G401 (cell line): ENCODE measurements around the gene ESRP2. TPM values are rescaled to one million over a fixed set of nuclear protein-coding genes. Genes with fewer than 3 reads are reported as not detected.

ENCODE experiments used
- DNase-seq: peaks from one replicate; pipeline ENCODE4 v3.0.0-alpha.2; 2015; ENCODE audit warnings: low spot score
- in situ Hi-C: cut with HindIII; loops from 2 replicates; pipeline ENCODE4 v1.10.0; 2016; ENCODE audit warnings: low sequenced_read_pairs, mixed read lengths
- total RNA-seq: library from RNA; depleted of rRNA; stranded (reverse); fragments of >200 nt; shearing (Covaris generic); gene quantifications from 2 replicates; pipeline ENCODE4 v1.2.3, GENCODE V29; 2014

The ESRP2 gene
- total RNA-seq, 1 experiment from 2014 or later = 0.10 TPM

DNA sequence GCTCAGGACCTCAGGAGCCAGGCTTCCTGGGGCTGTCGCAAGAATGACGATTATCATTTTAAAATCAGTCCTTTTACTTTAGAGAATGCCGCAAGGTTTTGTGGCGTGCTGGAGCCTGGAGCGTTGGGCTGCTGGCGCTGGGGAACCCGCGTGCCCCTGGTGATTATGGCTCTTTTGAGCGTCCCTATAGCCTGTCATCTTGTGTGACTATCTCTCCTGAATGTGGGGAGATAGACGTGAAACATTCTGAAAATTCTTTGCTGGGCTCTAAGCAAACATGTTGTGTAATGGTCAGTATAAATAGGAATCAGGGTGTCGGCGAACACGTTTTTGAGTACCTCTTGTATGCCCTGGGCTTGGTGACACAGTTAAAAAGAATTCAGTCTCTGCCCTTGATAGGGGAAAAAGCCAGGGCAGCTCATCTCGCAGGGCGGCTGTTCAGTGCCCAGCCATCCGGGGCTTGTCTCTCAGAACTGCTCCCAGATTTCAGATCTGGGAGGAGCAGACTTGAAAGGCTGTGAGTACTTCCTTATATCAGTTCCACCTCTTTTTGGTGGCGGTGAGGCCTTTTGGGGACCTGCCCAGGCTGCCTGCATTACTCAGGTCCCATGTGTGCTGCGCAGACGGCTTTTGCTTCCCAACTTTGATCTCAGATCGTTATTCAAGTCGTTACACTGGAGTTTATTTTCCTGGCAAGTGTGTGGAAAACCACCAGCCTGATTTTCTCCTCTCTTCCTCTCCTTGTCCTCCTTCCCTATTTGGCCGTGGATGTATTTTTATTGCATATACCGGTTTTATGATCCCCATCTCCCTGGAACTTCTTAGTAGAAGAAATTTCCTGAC is 29.4 kb upstream of the ESRP2 start:
- DNase-seq = peak; percentile 67
- in situ Hi-C loops = no loop called here

DNA sequence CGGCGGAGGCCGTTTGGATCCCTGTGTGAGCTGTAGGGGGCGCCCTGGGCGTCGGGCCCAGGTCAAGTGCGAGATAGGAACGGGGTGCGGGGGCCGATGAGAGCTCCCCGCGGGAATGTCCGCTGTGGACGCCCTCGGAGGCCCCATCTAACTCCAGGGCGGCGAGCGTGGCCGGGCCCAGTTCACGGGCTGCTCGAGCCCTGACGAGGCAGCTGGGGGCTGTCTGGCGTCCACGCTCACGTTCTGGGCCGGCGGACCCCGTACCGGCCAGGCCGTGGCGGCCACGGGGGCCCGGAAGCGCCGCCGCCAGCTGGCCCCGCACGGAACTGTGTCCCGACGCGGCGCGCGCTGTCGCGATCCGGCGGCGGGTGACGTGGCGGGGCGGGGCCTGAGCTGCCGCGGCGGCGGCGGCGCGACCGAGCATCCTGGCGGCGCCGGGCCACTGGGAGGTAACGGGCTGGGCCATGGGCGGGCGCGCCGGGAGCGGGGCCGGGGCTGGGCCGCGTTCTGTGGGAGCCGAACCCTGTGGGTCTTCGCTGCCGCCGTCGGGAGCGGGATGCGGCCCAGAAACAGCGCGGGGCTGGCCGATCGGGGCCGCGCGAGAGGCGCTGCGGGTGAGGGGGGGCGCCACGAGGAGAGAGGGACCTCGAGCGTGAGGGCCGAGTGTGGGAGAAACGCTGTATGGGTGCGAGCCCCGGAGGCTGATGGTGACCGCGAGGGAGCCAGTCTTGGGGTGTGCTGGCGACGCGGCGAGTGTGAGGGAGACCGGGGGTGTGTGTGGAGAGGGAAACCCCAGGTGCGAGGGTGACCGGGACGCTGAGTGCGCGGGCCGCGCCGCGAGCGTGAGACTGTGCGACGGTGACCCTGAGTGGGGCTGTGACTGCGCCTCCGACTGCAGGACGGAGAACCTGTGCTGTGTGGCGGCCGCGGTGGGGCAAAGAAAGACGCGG is 28.5 kb upstream of the ESRP2 start, which contains the start of gene SLC7A6:
Gene SLC7A6, plus strand, starts transcription at position 399 of the 950 bp plus-strand sequence. CDS start 10,201 bp downstream, outside the sequence.
- peak; percentile 57 for DNase-seq
- in situ Hi-C loops = no loop called here

DNA sequence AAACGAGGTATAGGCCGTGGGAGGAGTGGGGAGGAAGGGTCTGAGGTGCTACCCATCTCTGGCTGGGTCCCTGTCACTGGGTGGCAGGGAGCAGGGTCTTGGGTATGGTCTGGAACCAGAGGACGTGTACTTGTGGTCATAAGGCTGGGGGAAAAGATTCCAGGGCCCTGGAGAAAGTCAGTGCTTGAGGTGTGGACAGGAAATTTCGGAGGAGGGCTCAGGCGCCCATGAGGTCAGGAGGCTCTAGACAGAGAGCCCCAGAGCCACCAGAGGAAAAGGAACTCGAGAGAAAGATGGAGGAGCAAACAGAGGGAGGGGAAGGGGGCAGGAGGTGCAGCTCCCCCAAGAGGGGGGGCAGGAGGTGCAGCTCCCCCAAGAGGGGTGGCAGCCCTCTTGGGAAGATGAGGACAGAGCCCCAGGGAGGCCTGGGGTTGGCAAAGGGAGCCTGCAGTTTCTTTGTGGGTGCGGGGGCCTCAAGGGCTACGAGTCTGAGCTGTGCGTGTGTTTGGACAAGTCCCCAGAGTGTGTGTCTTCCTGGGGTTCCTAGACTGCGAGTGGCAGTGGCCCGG is 27.7 kb upstream of the ESRP2 start:
- in situ Hi-C loops = no loop called here
- DNase-seq = no peak

DNA sequence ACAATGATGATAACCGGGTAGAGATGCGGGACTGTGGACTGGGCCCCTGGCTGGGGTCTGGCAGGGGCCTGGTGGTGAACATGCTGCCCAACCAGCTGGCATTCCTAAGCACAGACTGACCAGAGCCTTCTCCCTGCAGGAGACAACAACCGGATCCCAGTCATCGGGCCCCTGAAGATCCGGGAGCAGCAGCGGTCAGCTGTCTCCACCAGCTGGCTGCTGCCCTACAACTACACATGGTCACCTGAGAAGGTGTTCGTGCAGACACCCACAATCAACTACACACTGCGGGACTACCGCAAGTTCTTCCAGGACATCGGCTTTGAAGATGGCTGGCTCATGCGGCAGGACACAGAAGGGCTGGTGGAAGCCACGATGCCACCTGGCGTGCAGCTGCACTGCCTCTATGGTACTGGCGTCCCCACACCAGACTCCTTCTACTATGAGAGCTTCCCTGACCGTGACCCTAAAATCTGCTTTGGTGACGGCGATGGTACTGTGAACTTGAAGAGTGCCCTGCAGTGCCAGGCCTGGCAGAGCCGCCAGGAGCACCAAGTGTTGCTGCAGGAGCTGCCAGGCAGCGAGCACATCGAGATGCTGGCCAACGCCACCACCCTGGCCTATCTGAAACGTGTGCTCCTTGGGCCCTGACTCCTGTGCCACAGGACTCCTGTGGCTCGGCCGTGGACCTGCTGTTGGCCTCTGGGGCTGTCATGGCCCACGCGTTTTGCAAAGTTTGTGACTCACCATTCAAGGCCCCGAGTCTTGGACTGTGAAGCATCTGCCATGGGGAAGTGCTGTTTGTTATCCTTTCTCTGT is 23.3 kb upstream of the ESRP2 start:
- in situ Hi-C loops = no loop called here
- peak; percentile 79 for DNase-seq

DNA sequence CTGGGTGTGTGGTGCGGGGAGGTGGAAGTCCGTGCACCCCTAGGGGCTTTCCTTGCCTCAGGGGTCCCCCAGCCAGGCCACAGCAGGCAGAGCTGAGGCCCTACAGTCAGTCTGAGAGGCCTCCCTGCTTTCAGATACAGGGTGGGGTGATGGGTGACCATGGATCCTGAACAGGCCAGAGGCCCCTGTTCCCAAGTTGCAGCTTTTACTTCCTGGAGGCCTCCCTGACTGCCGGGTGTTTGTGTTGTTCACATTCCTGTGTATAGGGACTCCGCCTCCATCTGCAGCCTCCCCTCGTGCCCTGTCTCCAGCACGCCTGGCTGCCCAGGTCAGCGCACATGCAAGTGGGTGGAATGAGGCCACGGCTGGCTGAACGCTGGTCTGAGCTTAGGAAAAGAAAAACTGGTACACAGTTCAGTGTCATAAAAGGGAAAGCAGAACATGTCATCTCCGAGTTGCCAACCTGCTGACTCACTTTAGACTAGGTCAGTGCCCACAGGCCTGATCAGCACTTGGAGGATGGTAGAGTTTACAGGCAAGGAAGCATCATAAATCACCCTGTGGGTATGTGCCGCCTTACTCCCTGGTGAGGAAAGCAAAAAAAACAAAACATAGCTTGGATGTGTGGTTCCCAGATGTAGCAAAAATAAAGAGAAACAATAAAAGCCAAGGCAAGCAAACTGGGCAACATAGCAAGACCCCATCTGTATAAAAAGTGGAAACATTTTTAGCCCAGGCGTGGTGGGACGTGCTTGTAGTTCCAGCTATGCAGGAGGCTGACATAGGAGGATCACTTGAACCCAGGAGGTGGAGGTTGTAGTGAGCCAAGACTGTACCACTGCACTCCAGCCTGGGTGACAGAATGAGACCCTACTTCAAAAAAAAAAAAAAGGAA is 22.2 kb upstream of the ESRP2 start:
- in situ Hi-C loops = no loop called here
- DNase-seq = no peak

DNA sequence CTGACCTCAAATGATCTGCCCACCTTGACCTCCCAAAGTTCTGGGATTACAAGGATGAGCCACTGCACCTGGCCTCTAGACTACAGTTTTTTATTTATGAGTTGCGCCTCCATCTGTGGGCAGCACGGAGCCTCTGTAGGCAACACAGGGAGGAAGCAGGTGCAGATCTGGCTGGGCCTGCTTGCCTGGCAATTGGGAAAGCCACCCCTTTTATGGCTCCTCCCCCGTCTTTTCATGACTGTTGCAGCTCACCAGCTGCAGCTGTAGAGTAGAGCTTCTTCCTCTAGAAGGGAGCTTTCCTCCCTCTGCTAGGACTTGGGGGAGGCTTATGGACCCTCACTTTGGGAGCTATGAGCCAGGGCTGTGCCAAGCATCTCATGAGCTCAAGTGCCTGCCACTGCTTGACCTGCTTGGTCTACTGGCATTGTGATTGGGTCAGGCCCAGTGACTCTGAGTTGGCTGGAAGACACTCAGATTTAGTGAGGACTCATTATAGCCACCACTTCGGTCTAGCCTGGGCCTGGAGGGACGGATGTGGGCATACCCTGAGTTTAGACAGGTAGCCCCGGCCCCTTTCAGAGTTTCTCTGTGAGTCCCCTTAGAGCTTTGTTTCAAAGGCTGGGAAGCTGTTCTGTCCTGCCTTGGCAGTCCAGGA is 21.5 kb upstream of the ESRP2 start:
- DNase-seq = no peak
- in situ Hi-C loops = no loop called here

DNA sequence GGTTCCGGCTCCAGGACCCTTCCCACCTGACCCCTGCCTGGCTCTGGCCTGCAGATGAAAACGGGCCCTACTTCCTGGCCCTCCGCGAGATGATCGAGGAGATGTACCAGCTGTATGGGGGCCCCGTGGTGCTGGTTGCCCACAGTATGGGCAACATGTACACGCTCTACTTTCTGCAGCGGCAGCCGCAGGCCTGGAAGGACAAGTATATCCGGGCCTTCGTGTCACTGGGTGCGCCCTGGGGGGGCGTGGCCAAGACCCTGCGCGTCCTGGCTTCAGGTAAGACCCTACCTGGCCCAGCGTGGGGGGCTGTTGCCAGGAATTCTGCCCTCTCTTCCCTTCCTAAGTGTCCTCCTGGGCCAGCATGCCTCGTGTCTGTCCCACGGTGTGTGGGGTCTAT is 19.8 kb upstream of the ESRP2 start:
- in situ Hi-C loops = no loop called here
- no peak for DNase-seq

DNA sequence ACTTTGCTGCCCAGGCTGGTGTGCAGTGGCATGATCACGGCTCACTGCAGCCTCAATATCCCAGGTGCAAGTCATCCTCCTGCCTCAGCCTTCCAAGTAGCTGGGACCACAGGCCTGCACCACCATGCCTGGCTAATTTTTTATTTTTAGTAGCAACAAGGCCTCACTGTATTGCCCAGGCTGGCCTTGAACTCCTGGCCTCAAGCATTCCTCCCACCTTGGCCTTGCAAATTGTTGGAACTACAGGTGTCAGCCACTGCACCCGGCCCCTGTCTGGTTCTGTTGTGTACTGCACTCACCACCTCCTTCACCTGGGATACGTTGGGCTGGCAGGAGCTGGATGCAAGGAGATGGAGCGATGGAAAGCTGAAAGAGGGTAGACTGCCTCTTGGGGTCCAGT is 17.8 kb upstream of the ESRP2 start:
- no peak for DNase-seq
- in situ Hi-C loops = no loop called here

DNA sequence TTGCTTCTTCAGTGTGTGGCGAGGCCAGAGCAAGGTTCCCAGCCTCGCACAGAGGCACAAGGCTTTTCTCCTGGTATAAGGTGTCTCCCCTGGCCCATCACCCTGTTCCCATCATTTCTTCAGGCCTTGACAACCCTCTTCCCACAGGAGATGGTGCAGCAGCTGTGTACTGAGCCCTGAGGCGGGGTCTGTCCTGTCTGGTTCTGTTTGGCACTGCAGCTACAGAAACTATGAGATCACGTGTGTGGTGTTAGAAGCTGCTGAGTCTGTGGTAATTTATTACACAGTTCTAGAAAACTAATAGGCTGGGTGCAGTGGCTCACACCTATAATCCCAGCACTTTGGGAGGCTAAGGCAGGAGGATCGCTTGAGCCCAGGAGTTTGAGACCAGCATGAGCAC is 16.5 kb upstream of the ESRP2 start:
- no peak for DNase-seq
- in situ Hi-C loops = no loop called here

DNA sequence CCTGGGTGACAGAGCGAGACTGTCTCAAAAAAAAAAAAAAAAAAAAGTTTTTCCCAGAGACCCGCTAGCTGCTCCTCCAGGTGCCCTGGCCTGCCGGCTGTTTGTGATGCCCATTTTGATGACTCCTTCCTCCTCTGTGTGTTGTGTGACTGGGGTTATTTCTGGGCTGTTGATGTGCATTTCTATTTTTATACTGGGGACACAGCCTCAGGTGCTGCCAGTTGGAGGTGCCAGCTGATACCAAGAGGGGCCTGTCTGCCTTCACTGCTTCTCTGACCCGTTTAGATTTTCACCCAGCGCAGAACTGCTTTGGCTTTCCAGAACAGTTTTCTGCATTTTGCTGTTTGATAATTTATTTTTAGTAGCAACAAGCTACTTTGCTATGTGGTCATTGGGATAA is 15.9 kb upstream of the ESRP2 start:
- peak; percentile 94 for DNase-seq
- in situ Hi-C loops = no loop called here

DNA sequence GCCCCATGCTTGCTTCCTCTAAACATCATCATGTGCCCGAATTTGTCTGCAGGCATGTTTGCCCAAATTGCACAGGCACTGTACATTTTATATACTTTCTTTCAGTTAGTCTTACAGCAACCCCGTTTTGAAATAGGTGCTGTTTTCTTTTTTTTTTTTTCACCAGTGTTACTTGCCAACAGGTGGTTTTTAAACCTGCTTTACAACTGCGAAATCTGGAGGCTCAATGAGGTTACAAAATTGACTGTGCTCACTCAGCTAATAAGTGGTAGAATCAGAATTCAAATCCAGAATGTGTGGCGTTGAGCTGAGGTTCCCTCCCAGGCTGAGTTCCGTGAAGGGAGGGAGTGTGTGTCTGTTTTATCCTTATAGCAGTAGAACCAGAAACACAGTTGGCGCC is 15.0 kb upstream of the ESRP2 start:
- in situ Hi-C loops = no loop called here
- no peak for DNase-seq

DNA sequence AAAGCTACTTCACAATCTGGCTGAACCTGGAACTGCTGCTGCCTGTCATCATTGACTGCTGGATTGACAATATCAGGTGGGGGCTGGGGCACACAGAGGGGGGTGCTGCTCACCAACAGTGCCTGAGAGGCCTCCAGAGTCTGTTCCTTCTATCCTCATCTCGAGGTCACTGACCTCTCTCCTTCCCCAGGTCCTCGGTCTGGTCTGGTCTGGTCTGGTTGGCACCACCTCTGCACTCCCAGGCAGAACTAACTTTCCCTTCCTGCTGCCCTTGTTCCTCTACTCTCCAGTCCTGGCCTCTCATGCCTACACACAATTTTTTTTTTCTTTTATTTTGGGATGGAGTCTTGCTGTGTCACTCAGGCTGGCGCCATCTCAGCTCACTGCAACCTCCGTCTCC is 13.4 kb upstream of the ESRP2 start:
- no peak for DNase-seq
- in situ Hi-C loops = no loop called here

DNA sequence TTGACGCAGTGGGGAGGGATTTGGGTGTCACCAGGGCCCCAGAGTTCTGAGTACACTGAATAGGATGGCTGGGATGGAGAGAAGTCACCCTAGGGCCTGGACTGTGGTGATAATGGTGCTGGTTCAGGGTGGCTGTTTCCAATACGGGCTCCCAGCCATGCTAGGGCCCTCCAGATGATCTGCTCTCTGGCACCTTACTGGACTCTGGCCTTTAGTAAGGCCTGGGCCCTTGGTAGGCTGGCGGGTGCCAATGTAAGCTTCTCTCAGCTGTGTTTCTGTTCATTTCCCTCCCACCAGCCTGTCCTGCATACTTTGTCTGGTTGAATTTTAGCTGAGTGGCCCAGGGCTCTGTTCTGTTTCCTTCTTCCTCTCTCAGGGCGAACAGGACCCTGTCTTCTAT is 12.0 kb upstream of the ESRP2 start:
- in situ Hi-C loops = no loop called here
- no peak for DNase-seq

DNA sequence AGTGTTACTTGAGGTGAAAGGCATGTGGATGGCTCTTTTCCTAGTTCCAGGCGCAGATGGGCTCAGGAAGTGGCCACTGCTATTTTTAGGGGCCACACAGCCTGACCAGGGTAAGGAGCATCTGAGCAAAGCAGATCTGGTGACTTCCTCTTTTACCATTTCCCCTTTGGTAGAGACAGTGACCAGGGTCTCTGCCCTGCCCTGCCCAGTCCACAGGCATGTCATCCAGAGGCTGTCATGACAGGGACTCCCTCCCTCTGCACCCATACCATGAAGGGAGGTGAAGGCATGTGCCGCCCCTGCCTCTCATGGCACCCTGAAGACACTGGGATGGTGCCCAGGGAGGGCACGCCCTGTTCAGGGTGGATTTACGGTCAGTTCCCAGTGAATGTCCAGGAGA is 11.5 kb upstream of the ESRP2 start:
- in situ Hi-C loops = no loop called here
- peak; percentile 80 for DNase-seq

DNA sequence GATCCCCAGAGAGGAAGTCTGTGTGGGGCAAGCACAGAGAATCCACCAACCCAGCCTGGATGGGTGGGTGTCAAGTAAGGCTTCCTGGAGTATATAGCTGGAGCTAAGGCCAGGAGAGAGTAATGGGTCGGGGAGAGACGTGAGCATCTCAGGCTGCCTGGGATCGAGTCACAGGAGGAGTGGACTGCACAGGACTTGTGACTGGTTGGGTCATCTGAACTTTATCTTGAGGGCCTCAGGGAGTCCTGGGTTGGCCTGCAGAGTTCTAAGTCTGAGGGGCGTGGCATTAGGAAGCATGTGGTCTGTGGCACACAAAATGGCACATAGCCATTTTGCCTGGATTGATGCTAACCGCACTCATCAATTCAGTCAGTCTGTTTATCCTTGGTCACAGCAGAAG is 10.7 kb upstream of the ESRP2 start:
- no peak for DNase-seq
- in situ Hi-C loops = no loop called here

DNA sequence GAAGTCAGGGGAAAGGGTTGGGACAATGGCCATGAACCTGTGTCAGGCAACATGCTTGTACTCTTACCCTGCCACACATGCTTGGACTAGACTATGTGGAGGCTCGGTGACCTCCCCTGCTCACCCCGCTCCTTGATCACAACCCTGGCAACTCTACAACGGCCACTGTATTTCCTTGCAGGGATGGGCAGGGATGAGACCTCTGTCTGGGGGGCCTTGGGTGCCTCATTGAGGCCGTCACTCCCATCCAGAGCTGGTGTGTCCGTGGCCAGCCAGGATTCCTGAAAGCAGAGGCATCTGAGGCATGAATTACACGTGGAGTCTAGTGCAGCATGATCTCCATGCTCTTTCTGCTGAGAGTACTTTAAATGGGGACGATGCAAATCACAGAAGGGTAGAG is 10.2 kb upstream of the ESRP2 start:
- in situ Hi-C loops = no loop called here
- no peak for DNase-seq

DNA sequence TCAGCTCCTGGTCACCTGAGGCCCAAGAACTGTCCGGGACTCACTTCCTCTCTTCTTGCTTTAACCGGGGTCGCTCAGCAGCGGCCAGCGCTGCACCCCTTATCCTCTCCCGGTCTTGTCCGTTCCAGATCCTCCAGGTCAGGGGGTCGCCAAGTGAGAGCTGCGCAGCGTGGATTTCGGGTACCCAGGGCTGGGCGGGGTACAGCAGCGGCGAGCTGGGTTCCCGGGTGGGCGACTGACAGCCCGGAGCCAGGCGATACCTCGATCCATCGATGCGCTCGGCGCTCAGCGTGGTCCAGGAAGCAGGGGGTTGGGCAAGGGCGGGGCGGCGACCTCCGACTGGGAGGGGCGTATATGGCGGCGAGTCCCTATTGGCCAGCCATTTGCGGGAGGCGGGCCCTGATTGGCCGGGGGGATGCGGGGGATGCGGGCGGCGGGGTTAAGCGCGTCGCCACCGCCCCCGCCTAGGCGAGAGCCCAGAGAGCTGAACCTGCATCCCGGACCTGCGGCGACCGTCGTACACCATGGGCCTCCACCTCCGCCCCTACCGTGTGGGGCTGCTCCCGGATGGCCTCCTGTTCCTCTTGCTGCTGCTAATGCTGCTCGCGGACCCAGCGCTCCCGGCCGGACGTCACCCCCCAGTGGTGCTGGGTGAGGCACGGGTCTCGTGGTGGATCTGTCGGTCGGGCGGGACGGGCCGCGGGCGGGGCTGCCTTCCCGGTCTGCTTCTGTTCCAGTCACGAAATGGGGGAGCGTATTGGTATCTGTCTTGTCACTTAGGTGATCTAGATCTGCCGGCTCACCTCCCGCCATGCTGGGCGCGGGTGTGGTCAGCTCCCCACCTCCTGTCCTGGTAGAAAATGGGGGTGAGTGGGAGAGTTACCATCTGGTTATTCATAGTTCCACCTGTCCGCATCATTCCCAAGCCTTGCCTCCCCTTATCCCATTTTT is 9.3 kb upstream of the ESRP2 start, which contains the start of gene PLA2G15:
Gene PLA2G15, plus strand, starts transcription at position 471 of the 951 bp plus-strand sequence. Its CDS starts 54 bp downstream, at position 525.
- in situ Hi-C loops = no loop called here
- DNase-seq = peak; percentile 95
